ENCODE measurements around the gene HS2ST1.
A peak's percentile ranks its signal among the peaks of the same experiment; 100 is the strongest.
"Not testable (repeated sequence)": the region's sequence is repeated elsewhere in the genome, so short reads cannot be mapped to it uniquely, and the experiment has no call there.

HS2ST1 gene

DNA sequence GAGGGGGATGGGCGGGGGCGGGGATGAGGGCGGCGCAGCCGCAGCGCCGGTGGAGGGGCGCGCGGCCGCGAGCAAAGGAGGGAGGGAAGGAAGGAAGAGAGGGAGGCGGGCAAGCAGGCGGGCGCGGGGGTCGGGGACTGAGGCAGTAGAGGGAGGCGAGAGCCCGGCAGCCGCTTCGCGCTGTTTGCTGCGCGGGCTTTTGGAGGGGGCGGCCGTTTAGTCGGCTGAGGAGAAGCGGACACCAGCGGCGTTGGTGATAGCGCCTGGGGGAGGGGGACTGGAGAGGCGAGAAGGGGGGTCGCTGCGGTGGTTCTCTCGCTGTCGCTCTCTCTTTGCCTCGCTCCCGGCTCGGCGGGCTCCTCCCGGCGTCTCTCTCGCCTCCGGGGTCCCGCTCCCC is at the start of gene HS2ST1:
HS2ST1 (plus strand) TSS at position 35 of the 397 bp plus-strand sequence.
- no peak for DNase-seq

DNA sequence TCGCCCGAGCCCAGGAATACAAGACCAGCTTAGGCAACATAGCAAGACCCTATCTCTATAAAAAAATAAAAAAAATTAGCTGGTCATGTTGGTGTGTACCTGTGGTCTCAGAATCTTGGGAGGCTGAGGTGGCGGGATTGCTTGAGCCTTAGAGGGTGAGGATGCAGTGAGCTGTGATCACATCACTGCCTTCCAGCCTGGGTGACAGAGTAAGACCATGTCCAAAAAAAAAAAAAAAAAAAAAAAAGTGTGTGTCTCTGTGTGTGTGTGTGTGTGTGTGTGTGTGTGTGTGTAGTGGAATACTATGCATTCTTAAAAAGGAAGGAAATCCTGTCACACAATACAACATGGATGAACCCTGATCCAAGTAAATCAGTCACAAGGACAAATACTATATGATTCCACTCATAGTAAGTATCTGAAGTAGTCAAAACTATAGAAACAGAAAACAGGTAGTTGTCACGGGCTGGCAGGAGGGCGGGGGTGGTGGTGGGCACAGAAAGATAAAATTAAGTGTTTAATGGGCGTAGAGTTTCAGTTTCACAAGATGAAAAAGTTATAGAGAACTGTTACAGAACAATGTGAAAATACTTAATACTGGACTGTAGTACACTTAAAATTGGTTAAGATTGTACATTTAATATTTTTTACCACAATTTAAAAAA is 48.3 kb upstream of the HS2ST1 start:
- DNase-seq, result no peak

DNA sequence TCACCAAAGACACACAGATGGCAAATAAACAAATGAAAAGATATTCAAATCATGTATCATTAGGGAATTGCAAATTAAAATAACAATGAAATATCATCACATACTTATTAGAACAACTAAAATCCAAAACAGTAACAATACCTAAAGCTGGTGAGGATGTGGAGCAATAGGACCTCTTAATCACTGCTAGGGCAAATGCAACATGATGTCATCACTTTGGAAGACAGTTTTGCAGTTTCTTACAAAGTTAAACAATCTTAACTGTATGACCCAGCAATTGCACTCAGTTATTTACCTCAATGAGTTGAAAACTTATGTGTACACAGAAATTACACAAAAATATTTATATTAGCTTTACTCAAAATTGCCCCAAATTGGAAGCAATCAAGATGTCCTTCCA is 47.8 kb upstream of the HS2ST1 start:
- DNase-seq, result no peak

DNA sequence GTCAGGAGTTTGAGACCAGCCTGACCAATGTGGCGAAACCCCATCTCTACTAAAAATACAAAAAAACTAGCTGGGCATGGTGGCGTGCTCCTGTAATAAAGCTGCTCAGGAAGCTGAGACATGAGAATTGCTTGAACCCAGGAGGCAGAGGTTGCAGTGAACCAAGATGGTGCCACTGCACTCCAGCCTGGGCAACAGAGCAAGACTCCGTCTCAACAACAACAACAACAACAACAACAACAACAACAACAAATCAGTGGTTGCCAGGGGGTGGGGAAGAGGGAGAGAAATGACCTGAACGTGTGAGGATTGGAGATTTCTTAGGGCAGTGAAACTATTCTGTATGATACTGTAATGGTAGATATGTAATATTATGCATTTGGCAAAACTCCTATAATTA is 47.2 kb upstream of the HS2ST1 start:
- DNase-seq, result not testable (repeated sequence)

DNA sequence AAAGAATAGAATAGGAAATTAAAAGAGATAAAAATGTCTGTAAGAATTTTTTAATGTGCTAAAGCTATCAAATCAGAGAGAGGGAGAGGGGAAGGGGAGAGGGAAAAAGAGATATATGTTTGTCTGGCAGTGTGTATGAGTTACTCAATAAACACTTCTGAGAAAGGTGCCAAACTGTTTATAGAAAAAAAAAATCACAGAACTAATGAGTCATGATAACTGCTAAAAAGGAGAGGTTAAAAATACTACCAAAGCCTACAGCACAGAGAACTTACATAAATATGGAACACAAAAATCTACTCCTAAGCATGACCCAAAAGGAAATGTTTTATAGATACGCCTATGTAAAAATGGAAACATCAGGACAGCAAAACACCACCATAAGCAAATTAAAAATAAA is 46.0 kb upstream of the HS2ST1 start:
- peak; percentile 27 for DNase-seq

DNA sequence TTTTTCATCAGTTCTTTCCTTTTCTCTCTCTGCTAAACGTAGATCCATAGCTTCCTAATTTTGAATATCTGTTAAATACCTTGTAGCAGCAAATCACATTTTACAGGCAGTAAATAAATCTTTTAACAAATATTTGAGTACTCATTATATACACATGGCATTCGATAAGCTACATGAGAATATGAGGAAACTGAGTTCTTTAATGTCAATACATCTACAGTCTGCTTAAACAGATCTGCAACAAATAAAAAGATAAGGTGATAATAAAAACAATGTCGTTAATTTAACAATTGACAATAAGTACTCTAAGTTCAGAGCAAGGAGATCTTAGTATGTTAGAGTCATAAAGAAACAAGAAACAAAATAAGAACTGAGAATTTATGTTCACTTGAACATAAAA is 43.4 kb upstream of the HS2ST1 start:
- DNase-seq, result no peak

DNA sequence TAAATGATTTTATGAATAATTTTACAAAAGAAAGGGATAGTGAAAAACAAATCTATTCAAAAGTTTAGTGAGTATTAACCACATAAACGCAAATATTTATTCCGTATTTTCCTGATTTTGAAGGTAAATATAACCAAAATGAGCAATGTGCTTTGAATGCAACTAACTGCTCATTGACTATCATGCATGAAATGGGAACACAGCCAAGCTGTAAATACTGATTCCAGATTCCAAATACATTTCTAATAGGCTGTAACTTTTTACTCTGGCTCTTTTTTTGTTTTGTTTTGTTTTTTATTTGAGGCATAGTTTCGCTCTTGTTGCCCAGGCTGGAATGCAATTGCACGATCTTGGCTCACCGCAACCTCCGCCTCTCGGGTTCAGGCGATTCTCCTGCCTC is 42.3 kb upstream of the HS2ST1 start:
- peak; percentile 84 for DNase-seq

DNA sequence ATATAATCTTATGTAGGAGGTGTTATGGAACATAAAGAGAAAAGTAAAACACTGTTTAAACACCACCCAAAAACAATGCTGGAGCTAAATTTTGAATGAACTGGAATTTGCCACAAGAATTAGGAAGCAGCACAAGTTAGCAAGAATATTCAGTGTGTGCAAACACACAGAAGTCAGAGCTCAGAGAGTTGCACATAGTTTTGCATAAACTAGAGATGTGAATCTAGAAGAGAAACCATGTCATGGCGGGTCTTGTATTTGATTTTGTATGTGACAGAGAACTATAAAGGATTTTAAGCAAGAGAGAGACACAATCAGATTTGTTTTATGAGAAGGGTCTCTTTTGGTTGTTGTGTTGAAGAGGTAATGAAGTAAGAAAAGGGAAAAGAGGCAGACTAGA is 38.7 kb upstream of the HS2ST1 start:
- no peak for DNase-seq

DNA sequence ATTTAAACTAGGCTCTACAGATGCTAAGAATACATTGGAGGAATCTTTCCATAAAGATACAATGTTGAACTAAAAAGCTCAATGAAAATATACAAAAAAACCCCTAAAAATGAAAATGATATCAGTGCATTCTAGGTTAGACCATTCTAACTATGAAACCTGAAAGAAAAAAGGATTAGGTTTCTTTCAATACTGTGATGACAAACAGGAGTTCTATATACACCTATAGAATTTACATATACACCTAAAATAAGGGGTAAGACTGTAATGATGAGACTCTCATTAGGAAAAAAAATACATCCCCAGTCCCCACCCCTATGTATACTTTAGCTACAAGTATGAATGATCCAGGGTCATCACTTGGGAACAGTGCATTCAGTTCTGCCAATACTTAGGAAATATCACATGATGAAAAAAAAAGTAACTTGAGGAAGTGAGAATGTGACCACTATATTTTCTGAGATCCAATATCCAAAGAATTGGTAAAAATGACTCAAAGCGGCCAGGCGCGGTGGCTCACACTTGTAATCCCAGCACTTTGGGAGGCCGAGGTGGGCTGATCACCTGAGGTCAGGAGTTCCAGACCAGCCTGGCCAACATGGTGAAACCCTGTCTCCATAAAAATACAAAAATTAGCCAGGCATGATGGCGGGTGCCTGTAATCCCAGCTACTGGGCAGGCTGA is 26.8 kb upstream of the HS2ST1 start:
- DNase-seq, result no peak

DNA sequence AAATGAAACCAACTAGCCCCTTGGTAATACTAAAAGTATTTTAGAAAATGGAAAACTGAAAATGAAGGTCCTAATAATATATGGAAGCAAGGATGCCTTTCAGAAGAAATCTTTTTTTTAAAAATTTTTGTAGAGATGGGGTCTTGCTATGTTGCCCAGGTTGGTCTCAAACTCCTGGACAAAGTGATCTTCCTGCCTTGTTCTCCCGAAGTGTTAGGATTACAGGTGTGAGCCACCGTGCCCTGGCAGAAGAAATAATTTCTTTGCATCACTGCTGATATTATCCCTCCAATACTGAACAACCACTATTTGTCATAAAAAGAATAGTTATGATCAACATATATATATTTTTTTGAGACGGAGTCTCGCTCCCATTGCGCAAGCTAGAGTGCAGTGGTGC is 26.1 kb upstream of the HS2ST1 start:
- no peak for DNase-seq

DNA sequence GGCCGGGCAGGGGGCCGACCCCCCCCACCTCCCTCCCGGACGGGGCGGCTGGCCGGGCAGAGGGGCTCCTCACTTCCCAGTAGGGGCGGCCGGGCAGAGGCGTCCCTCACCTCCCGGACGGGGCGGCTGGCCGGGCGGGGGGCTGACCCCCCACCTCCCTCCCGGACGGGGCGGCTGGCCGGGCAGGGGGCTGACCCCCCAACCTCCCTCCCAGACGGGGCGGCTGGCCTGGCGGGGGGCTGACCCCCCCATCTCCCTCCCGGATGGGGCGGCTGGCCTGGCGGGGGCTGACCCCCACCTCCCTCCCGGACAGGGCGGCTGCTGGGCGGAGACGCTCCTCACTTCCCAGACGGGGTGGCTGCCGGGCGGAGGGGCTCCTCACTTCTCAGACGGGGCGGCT is 15.0 kb upstream of the HS2ST1 start:
- not testable (repeated sequence) for DNase-seq

DNA sequence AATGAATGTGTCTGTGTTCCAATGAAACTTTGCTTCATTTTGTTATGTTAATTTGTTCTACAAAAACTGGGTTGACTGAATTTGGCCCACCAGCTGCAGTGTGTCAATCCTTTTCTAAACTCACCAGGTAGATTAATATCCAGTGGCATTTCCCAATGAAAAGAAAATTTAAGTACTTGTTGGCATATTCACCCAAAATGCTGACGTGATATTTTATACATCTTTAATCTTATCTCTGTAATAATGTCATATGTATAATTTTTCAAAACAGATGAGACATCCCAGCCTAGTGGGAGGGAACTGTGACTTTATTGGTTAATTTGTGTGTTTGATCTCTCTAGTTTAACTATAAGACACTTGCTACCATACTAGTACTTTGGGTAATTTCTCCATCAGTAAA is 8.6 kb upstream of the HS2ST1 start:
- DNase-seq, result no peak

DNA sequence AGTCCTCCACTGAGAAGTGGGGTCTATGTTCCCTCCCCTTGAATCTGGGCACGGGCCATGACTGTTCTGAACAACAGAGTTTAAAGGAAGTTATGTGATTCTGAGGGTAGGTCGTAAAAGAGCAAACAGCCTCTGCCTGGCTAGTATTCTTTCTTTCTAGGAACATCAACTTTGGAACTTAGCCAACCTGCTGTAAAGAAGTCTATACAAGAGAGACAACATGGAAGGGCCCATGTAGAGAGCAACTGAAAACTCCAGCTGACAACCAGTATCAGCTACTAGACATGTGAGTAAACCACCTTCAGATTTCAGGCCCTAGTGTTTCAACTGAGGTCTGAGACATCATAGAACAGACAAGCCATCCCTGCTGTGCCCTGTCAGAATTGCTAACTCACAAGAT is 8.0 kb upstream of the HS2ST1 start:
- no peak for DNase-seq

DNA sequence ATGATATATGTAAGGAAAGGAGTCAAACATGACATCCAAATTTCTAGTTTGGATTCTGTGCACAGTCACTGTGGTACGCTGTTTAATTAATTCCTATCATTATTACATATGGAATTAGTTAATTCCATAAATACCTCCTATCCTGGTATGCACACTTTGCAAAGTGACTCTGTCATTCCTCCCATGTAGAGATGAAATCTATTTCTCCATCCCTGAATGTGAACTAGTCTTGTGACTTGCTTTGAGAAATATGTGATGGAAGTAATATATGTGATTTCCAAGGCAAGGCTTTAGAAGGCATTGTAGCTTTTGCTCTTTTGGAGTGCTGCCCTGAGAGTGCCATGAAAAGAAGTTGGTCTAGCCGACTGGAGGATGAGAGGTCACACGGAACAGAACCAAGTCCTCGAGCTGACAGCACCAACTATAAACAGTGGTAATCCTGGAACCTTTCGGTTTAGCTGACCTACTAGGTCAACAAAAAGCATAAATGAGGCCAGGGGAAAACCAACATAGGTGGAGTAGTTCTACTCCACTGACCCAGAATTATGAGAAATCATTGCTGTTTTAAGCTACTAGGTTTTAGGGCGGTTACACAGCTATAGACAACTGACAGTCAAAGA is 2.0 kb upstream of the HS2ST1 start:
- no peak for DNase-seq

DNA sequence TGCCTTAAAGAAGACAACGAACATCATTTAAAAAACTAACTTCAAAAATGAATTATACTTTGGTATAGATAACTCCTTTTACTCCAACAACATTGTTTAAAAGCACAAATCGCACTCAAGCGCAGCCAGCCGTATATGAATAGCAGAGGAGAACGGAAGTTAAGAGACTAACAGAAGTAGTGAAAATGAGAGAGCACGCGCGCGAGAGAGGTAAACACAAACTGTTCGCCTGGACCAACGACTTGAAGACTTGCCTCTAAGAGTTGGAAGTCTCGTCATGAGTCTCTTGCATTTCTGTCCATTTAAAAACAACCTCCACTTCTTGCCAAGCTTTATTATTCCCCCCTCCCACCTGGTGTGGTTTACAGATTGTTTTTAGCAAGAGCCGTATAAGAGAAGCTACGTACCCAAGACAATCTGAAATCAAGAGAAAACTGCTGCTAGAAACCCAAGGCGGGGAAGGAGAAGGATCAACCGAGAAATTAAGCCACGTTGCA is 988 bp upstream of the HS2ST1 start:
- peak; percentile 24 for DNase-seq

DNA sequence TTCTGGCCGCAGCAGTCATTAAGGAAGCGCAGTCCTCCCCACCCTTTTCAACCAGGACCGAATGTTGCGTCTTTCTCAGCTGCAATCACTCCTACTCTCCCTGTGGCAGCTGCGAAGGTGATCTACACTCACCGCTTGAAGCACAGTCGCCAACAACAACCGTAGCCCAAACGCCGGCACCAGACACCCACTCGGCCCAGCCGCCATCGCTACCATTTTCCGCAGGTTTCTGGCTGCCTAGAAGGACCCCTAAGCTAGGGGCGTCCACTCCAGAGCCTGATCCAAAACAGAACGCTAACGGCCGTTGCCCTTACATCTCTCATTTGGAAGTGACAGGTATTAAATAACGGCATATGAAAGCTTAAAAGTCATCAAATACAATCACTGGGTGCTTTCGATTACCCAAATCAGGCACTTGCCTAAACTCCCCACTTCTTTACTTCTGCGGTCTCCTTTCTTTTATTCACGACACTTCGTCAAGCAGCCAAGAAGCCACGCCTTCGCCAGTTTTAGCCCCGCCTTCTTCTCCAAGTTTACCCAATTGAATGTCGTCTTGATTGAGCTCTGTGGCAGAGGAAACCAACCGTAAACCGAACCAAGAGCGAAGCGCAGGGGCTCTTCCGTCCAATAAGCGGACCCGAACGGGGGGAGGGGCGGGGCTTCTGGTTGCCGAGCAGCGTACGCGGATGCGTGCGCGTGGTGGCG is 387 bp upstream of the HS2ST1 start, which contains the start of gene SELENOF:
SELENOF (minus strand) TSS at position 231 of the 705 bp plus-strand sequence; CDS start at position 216, 15 bp downstream.
- DNase-seq, result peak; percentile 100

DNA sequence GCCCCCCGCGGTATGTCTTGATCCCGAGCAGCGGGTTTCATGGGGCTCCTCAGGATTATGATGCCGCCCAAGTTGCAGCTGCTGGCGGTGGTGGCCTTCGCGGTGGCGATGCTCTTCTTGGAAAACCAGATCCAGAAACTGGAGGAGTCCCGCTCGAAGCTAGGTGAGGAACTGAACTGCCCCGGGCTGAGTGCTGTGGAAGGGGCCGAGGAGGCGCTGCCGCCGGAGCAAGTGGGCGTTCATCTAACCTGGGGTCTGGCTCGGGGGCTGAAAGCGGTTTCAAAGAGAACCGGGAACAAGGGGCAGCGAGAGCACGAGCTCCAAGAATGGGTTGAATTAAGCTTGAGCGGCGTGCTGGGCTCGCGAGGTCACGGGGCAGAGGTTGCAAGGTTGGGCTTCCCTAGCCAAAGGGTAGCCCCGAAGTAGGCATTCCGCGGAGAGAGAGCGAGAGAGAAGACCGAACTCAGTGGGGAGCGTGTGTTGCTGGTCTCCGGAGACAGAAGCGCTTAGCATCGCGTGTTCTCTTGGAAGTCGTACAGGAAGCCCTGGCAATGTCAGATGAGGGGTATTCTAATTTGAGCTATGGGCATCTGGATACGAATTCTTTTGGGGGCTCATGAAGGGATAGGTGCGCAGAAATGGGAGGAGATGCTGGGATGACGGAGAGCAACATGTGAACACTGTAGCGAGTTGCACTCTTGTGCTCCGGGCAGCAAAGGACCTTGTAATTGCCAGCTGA is 732 bp downstream of the HS2ST1 start:
- peak; percentile 30 for DNase-seq

DNA sequence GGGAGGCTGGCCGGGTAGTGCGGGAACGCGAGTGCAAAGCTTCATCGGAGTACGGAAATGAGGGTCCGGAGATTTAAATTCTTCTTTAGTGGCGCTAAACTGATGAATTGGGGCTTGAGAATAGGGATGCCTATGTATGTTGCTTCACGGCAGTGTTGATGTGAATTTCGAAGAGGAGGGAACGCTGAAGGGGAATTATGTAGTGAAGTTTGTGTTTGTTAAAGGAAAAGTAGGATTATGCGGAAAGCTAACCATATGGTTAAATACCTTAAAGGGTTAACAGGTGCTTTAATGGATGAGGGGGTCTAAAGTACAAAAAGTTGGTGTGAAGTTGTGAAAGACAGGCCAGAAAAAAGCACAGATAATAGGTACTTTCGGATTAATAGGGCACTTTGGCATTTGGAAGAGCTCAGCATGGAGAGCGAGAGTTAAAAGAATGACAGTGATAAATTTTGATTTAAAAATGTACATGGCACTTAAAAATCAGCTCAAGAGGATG is 1.4 kb downstream of the HS2ST1 start:
- DNase-seq, result no peak

DNA sequence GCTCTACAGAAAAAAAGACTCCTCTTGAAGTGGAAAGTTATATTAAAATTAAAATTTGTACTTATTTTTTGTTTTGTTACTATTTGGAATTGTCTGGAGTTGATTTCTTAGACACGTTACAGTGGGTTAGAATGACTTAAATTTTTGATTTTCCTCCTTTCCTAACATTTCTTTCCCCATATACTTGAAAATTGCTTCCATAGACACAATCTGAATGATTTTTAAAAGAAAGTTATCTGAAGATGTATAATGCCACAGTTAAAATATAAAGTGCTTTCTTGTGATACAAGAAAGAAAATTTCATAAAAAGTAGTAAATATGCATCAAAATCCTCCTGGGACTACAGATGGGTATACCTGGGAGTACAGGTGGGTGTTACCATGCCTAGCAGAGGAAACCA is 2.3 kb downstream of the HS2ST1 start:
- no peak for DNase-seq

DNA sequence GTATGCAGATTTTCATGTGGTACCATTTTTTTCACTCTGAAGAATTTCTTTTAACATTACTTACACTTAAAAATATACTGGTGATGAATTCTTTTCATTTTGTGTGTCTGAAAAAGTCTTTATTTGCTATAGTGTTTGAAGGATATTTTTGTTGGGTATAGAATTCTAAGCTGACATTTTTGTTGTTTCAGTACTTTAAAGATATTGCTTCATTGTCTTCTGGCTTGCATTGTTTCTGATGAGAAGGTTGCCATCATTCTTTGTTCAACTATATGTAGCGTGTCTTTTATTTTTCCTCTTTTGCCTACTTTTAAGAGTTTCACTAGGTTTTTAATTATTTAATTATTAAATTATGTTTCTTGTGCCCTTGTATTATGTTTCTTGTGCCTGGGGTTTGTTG is 8.0 kb downstream of the HS2ST1 start:
- DNase-seq, result no peak

DNA sequence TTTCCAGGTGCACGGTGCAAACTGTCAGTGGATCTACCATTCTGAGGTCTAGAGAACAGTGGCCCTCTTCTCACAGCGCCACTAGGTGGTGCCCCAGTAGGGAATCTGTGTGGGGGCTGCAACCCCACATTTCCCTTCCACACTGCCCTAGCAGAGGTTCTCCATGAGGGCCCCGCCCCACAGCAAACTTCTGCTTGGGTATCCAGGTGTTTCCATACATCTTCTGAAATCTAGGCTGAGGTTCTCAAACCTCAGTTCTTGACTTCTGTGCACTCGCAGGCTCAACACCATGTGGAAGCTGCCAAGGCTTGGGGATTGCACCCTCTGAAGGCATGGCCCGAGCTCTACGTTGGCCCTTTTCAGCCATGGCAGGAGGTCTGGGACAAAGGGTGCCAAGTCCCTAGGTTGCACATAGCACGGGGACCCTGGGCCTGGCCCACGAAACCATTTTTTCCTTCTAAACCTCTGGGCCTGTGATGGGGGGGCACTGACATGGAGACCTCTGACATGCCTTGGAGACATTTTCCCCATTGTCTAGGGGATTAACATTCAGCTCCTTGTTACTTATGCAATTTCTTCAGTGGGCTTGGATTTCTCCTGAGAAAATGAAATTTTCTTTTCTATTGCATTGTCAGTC is 10.0 kb downstream of the HS2ST1 start:
- no peak for DNase-seq

DNA sequence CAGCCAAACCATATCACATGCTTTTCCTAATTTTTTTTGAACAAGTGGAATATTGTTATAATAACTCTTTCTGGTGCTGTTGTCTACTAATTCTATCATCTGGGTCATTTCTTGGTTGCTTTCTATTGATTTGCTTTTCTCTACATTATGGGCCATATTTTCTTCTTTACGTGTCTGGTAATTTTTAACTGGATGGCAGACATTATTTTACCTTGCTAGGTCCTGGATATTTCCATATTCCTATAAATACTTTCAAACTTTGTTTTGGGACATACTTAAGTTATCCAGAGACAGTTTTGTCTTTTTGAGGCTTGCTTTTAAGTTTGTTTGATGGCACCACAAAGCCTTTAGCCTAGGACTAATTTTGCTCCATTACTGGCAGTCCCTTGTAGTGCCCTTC is 11.3 kb downstream of the HS2ST1 start:
- no peak for DNase-seq

All from NCI-H446 treated with DMSO at 0.1 percent for 48 hours (cell line).